K562 (cell line): ENCODE results near the gene FHIT. TPM values are rescaled to one million over a fixed set of nuclear protein-coding genes. Genes with fewer than 3 reads are reported as not detected.

Source experiments
- ATAC-seq: fragments of 200-7000 bp; cut with Tn5 transposase; 3 replicates; pipeline ENCODE4 v1.9.1; 2020; ENCODE audit warnings: moderate library complexity
- BruUV-seq: library from RNA; stranded (reverse); fragments of 400-500 nt; replicated peaks from 2 replicates; lab custom pipeline; 2021; lab: Mats Ljungman, UMichigan
- CTCF ChIA-PET: fragments of 300-600 bp; formaldehyde crosslinking; extraction: SDS; loops from one replicate; lab custom pipeline; 2021; ENCODE audit warnings: low intra/inter-chr PET ratio; lab: Yijun Ruan, JAX
- POLR2A ChIA-PET: fragments of 300-600, 350-650 bp; sonication (Branson Sonifier 250); formaldehyde crosslinking; extraction: SDS; loops from one replicate; lab custom pipeline; 2021; ENCODE audit warnings: antibody characterized with exemption, inconsistent platforms; lab: Yijun Ruan, JAX
- DNase-seq, 4 experiments: peaks; one replicate each; pipeline versions ENCODE4 v3.0.0 to v3.0.0-alpha.2; 2011 to 2018; ENCODE audit warnings: low spot score in 3 of 4, mixed read lengths in 3 of 4; ENCODE audit errors: extremely low read depth in 1 of 4
- FAIRE-seq: peaks from 2 replicates; lab custom pipeline; 2011; peaks lifted over from hg19 to GRCh38; lab: Jason Lieb, UNC
- H2AFZ ChIP-seq: 2 replicates; pipeline ENCODE4 v1.6.0; 2011; ENCODE audit warnings: low read depth, low read length, control low read depth, inconsistent platforms
- H3K27ac ChIP-seq: fragments of 200-600 bp; 3 replicates; pipeline ENCODE4 v1.8.0; 2011; ENCODE audit warnings: low read depth, mild to moderate bottlenecking, control low read depth, inconsistent platforms, low read length, moderate library complexity, mixed read lengths; ENCODE audit errors: extremely low read depth
- H3K27me3 ChIP-seq, 2 experiments: fragments of 300-600 bp in 1 of 2; 2 replicates in 1 of 2; 3 replicates in 1 of 2; pipeline versions ENCODE4 v1.6.0 to v1.8.0; 2011; ENCODE audit warnings: inconsistent platforms in 2 of 2, low read length in 2 of 2, mild to moderate bottlenecking in 1 of 2, mixed read lengths in 1 of 2, moderate library complexity in 1 of 2; ENCODE audit not compliant: control insufficient read depth in 2 of 2, insufficient read depth in 2 of 2
- H3K36me3 ChIP-seq: fragments of 300-600 bp; 3 replicates; pipeline ENCODE4 v1.8.0; 2011; ENCODE audit warnings: mild to moderate bottlenecking, low read length, inconsistent platforms; ENCODE audit not compliant: control insufficient read depth, insufficient read depth
- H3K4me1 ChIP-seq, 2 experiments: fragments of 200-600 bp in 1 of 2; replicated peaks in 1 of 2; 2 replicates in 1 of 2; 3 replicates in 1 of 2; pipeline versions ENCODE4 v1.5.1 to v1.8.0; 2011; ENCODE audit warnings: inconsistent platforms in 2 of 2, low read length in 2 of 2, mild to moderate bottlenecking in 1 of 2, mixed read lengths in 1 of 2, moderate library complexity in 1 of 2; ENCODE audit not compliant: control insufficient read depth in 2 of 2, insufficient read depth in 2 of 2
- H3K4me2 ChIP-seq: 2 replicates; pipeline ENCODE4 v1.6.1; 2011; ENCODE audit warnings: low read length, control low read depth, inconsistent platforms, mixed read lengths; ENCODE audit not compliant: insufficient read depth
- H3K4me3 ChIP-seq: fragments of 200-600 bp; sonication (generic), shearing (Covaris generic); 2 replicates; pipeline ENCODE4 v1.5.1; 2016; ENCODE audit warnings: control low read depth, inconsistent platforms
- H3K79me2 ChIP-seq: fragments of 200-600 bp; 3 replicates; pipeline ENCODE4 v1.8.0; 2011; ENCODE audit warnings: low read length, inconsistent platforms; ENCODE audit not compliant: control insufficient read depth, insufficient read depth
- H3K9ac ChIP-seq, 2 experiments: 2 replicates each; pipeline versions ENCODE4 v1.6.0 to v1.6.1; 2011; ENCODE audit warnings: low read depth in 2 of 2, low read length in 2 of 2, control low read depth in 1 of 2, inconsistent platforms in 1 of 2, mild to moderate bottlenecking in 1 of 2, mixed read lengths in 1 of 2; ENCODE audit not compliant: insufficient read depth in 1 of 2
- H3K9me1 ChIP-seq: one replicate; pipeline ENCODE4 v1.6.0; 2011; ENCODE audit warnings: inconsistent platforms, mild to moderate bottlenecking, low read length, moderate library complexity; ENCODE audit not compliant: control insufficient read depth, insufficient read depth
- H3K9me3 ChIP-seq: replicated peaks from 2 replicates; pipeline ENCODE4 v1.5.1; 2011; ENCODE audit warnings: low read depth, low read length, inconsistent platforms; ENCODE audit not compliant: control insufficient read depth, insufficient read depth
- H4K20me1 ChIP-seq: replicated peaks from 2 replicates; pipeline ENCODE4 v1.6.1; 2011; ENCODE audit warnings: low read length, inconsistent platforms, mixed read lengths; ENCODE audit not compliant: control insufficient read depth, insufficient read depth
- ARHGAP35 ChIP-seq: fragments of 450-650 bp; IDR thresholded peaks from 2 replicates; pipeline ENCODE4 v1.6.1; 2018; ENCODE audit not compliant: partially characterized antibody
- ELF4 ChIP-seq: fragments of 450-650 bp; formaldehyde crosslinking; IDR thresholded peaks from 2 replicates; pipeline ENCODE4 v1.4.0; 2022; ENCODE audit warnings: missing genetic modification characterization
- HCFC1 ChIP-seq: IDR thresholded peaks from 2 replicates; pipeline ENCODE4 v1.6.1; 2012; ENCODE audit warnings: low read depth, low read length, improper control_type of control experiment
- IFI16 ChIP-seq: fragments of 250-450 bp; sonication (Bioruptor Pico); IDR thresholded peaks from 2 replicates; pipeline ENCODE4 v2.1.2; 2022; ENCODE audit warnings: mild to moderate bottlenecking, inconsistent platforms
- MCM3 ChIP-seq: fragments of 450-650 bp; IDR thresholded peaks from 2 replicates; pipeline ENCODE4 v1.6.1; 2016
- ZBTB33 ChIP-seq: sonication (generic); formaldehyde crosslinking; IDR thresholded peaks from 2 replicates; pipeline ENCODE4 v1.8.1; 2023; ENCODE audit warnings: mild to moderate bottlenecking, missing genetic modification reagents
- ZC3H8 ChIP-seq: fragments of 450-650 bp; IDR thresholded peaks from 2 replicates; pipeline ENCODE4 v1.6.1; 2017
- ZNF232 ChIP-seq: sonication (generic); formaldehyde crosslinking; IDR thresholded peaks from 2 replicates; pipeline ENCODE4 v1.8.0; 2022; ENCODE audit warnings: mild to moderate bottlenecking, missing genetic modification reagents
- WGBS: fragments of 100-300 bp; shearing (Covaris generic); methylation state at CpG from one replicate; pipeline ENCODE4 v1.1.6; 2016; ENCODE audit warnings: low coverage, mixed read lengths; ENCODE audit not compliant: insufficient coverage; ENCODE audit errors: missing lambda C conversion rate; 5-methylcytosine and 5-hydroxymethylcytosine counted together
- in situ Hi-C: fragments of 300-500 bp; cut with MboI; formaldehyde crosslinking; loops from 4 replicates; pipeline ENCODE4 v1.15.0; 2018; ENCODE audit warnings: inconsistent platforms, mixed read lengths
- intact Hi-C: fragments of 100-400 bp; cut with micrococcal nuclease; formaldehyde crosslinking; loops from 2 replicates; pipeline ENCODE4 v1.14.2; 2022
- polyA plus RNA-seq, 8 experiments: library from polyadenylated mRNA; depleted of rRNA in 4 of 8; stranded (reverse) in 5 of 8; unstranded in 3 of 8; fragments of >200 nt; fragmentation: Nextera tagmentation in 2 of 8; fragmentation: Illumina TruSeq in 1 of 8; extraction: Ambion mirVana in 2 of 8; extraction: Trizol in 1 of 8; gene quantifications; 2 replicates each; pipeline versions ENCODE4 v1.2.1 to v1.2.3, GENCODE V29; 2011 to 2014; ENCODE audit warnings: inconsistent platforms in 1 of 8, missing spikeins in 1 of 8
- total RNA-seq, 7 experiments: library from RNA; depleted of rRNA in 6 of 7; stranded (reverse); fragments of >200 nt in 6 of 7; fragmentation: Illumina TruSeq in 2 of 7; extraction: Trizol in 2 of 7; gene quantifications; 2 replicates each; pipeline versions ENCODE4 v1.2.1 to v1.2.3, GENCODE V29; 2011 to 2021; ENCODE audit warnings: low replicate concordance in 1 of 7

Gene FHIT
- total and polyA plus RNA-seq, 9 of the 15 experiments (the other 6 are each of a cell fraction or from before 2014, with no cell fraction given), result 1.7 to 9.1 (median 4.3) TPM

GRCh38 chr3:61146010-61146890 is 105.0 kb downstream of the FHIT start:
- Histone ChIP-seq H3K4me1 (no peaks in the 10 kb centered on the region), H3K27ac (no peak overlapping the region), H3K27me3 (no peaks in the 10 kb centered on the region), H2AFZ (no peak overlapping the region), H3K4me3 (no peak overlapping the region), H3K9ac (no peak overlapping the region), H3K9me3 (no peaks in the 10 kb centered on the region), H3K79me2 (no peaks in the 10 kb centered on the region), H3K9me1 (no peaks in the 10 kb centered on the region), H3K4me2 (no peak overlapping the region), H3K36me3 (no peaks in the 10 kb centered on the region), H4K20me1 (no peaks in the 10 kb centered on the region)
- 30% methylated on average over 3 of the region's 3 CpGs for WGBS
- in situ Hi-C loops (no loop called here), intact Hi-C loops (no loop called here)
- POLR2A ChIA-PET, result no interaction called here
- BruUV-seq, result no TSS peak
- TF ChIP-seq HCFC1, result no peak
- TF ChIP-seq MCM3, result no peak
- TF ChIP-seq ZNF232 (CRISPR knock-in tag), result no peak
- TF ChIP-seq ARHGAP35, result no peak
- no peak for TF ChIP-seq ELF4 (CRISPR knock-in tag)
- TF ChIP-seq IFI16 (CRISPR knock-in tag), result no peak
- no peak for TF ChIP-seq ZBTB33 (CRISPR knock-in tag)
- no peak for TF ChIP-seq ZC3H8
- no peak for ATAC-seq
- CTCF ChIA-PET, result no interaction called here
- DNase-seq, result no peak
- no peak for FAIRE-seq
